Prostate gland (tissue), 2 donors: Measurements from ENCODE around the gene MFAP1.

Source experiments
- CTCF ChIP-seq, 4 experiments: fragments of 200-600 bp in 2 of 4; fragments of 450-650 bp in 2 of 4; sonication (generic) in 2 of 4; IDR thresholded peaks; 1 replicate in 3 of 4; 2 replicates in 1 of 4; pipeline ENCODE4 v1.5.1; 2016 to 2019; ENCODE audit warnings: antibody characterized with exemption in 4 of 4, mild to moderate bottlenecking in 2 of 4, moderate library complexity in 2 of 4
- POLR2AphosphoS5 ChIP-seq: sonication (generic); formaldehyde crosslinking; IDR thresholded peaks from one replicate; pipeline ENCODE4 v1.6.1; 2017; ENCODE audit warnings: antibody characterized with exemption

- TF ChIP-seq CTCF (IDR thresholded peaks at IDR 0.05) (no peak), POLR2AphosphoS5 (no peak)
Measured at GRCh38 chr15:43867096-43867495, 42.6 kb upstream of the MFAP1 start.
